HG02840 (cell line): ENCODE results near the gene DGKD.

ENCODE experiments used
- ATAC-seq: cut with Tn5 transposase; IDR thresholded peaks from one replicate; pipeline ENCODE4 v1.9.1; 2021; ENCODE audit warnings: mild to moderate bottlenecking, moderate library complexity, moderate number of reproducible peaks; ENCODE audit not compliant: unreplicated experiment, low FRiP score

DGKD gene, protein sequence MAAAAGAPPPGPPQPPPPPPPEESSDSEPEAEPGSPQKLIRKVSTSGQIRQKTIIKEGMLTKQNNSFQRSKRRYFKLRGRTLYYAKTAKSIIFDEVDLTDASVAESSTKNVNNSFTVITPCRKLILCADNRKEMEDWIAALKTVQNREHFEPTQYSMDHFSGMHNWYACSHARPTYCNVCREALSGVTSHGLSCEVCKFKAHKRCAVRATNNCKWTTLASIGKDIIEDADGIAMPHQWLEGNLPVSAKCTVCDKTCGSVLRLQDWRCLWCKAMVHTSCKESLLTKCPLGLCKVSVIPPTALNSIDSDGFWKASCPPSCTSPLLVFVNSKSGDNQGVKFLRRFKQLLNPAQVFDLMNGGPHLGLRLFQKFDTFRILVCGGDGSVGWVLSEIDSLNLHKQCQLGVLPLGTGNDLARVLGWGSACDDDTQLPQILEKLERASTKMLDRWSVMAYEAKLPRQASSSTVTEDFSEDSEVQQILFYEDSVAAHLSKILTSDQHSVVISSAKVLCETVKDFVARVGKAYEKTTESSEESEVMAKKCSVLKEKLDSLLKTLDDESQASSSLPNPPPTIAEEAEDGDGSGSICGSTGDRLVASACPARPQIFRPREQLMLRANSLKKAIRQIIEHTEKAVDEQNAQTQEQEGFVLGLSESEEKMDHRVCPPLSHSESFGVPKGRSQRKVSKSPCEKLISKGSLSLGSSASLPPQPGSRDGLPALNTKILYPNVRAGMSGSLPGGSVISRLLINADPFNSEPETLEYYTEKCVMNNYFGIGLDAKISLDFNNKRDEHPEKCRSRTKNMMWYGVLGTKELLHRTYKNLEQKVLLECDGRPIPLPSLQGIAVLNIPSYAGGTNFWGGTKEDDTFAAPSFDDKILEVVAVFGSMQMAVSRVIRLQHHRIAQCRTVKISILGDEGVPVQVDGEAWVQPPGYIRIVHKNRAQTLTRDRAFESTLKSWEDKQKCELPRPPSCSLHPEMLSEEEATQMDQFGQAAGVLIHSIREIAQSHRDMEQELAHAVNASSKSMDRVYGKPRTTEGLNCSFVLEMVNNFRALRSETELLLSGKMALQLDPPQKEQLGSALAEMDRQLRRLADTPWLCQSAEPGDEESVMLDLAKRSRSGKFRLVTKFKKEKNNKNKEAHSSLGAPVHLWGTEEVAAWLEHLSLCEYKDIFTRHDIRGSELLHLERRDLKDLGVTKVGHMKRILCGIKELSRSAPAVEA

DNA sequence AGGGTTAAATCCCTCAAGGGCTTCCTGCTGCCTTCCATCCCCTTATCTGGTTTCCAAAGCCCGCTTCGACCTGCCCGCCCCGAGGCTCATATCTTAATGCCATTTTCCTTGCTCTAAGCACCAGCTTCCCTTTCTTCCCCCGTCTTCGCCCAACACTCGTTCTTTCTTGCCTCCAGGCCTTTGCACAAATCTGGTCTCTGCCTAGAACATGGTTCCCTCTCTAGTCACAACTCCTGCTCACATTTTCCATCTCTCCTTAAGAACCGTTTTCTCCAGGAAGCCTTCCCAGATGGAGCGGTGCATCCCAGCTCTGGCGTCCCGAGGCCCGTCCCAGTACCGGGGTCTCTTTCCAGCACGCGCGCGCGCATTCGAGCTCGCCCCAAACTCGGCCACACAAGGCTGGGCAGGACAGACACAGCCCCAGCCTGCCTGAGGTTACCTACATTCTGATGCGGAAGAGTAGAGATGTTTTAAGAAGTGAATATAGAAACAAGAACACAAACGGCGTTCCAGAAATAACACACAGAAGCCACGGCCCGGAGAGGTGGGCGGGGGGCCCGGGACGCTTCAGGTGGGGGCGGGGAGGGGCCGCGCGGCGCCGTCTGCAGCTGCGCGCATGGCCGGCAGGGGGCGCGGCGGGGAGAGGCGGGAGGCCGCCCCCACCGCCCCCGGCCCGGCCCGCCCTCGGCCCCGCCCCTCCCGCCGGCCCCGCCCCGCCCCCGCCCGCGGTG lies at the start of gene DGKD:
TSS of gene DGKD (plus strand) at position 726 of the 731 bp plus-strand sequence. CDS start 25 bp downstream, outside the sequence.
- peak; percentile 44 for ATAC-seq

DNA sequence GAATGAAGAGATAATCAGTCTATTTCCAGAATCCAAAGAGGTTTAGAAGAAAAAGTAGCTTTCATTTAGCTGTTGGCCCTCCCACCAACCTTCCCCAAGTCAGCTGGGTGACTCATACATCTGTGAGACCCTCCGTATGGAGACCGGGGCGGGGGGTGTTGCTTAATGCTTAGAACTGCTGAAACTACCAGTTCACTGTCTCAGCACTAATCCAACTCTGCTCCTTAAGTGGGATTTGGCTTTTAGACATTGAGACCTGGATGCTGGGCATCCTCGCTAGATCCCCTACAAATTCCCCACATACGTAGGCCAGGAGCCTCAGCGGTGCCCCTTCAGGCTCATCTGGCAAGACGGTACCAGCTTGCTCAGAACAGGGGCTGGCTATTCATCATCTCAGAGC lies 46.7 kb upstream of the DGKD start, which contains the start of gene SAG:
TSS of gene SAG (plus strand) at position 252 of the 400 bp plus-strand sequence. CDS start 1,374 bp downstream, outside the sequence.
- ATAC-seq: no peak

DNA sequence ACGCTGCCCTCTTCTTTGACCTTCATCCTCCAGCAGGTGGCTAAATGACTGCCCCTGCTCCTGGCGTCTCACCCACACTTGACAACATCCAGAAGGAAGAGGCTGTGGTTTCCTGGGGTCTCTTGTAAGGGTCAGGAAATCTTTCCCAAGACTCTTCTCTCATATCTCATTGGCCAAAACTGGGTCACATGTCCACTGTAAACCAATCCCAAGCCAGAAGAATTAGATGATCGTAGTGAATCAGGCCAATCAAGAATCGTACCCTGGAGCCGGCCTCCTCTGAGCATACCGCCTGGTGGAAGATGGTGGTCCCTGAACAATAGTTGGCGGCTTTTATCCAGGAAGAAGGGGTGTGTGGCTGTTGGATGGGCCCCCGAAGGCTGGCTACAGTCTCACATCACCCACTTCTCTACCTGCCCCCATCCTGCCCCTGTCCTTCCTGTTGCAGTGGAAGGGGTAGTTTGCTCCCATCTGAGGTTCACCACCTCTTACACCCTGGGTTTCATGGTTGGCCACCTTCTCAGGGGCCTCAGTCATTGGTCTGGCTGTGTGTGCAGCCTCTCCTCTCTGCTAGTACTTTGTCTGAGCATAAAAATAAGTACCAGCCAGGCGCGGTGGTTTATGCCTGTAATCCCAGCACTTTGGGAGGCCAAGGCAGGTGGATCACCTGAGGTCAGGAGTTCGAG lies 42.9 kb upstream of the DGKD start:
- no peak for ATAC-seq

DNA sequence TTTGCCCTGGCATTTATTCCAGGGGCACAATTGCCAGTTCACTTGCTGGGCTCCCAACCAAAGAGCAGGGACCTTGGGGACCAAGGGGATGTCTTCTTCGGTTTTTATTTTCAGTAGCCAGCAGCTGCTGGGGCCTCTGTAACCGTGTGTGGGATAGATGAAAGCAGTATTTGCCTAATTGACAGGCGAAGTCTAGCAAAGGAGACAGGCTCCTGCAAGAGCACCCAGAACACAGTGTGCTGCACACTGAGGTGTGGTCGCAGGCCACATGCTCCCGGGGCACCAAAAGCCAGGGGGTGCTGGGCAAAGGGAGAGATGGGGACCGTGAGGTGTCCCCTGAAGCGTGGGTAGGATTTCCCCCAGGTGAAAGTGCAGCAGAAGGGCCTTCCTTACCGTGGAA lies 41.4 kb upstream of the DGKD start:
- ATAC-seq: no peak

DNA sequence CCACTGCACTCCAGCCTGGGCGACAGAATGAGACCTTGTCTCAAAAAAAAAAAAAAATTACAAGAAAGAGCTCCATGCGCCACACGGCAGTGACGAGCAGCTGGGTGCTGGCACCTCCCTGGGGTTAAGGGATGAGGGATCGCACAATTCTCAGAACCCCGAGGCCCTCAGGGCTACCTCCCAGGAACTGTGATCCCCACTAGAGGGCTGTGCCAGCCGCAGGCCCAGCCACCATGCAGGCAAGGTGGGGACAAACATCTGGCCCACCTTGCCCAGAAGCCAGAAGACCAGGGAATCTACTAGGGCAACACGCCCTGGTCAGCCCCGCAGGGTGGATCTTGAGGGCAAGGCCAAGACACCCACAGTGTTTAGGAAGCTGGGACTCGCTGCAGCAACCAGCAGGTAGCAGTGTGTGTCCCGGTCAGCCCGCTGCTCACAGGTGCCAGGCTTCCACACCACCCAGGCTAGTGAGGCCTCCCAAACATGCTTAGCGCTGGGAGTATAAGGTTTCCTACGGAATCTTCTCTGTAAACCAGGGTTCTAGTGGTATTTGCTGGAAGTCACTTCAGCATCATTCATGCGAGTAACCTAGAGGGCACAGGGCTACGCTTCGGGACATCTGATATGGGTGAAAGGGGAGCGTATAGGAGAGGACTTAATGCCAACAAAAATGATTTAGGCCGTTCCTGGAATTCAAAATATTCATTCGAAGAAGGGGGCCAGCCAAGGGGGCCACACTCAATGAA lies 39.9 kb upstream of the DGKD start:
- no peak for ATAC-seq

DNA sequence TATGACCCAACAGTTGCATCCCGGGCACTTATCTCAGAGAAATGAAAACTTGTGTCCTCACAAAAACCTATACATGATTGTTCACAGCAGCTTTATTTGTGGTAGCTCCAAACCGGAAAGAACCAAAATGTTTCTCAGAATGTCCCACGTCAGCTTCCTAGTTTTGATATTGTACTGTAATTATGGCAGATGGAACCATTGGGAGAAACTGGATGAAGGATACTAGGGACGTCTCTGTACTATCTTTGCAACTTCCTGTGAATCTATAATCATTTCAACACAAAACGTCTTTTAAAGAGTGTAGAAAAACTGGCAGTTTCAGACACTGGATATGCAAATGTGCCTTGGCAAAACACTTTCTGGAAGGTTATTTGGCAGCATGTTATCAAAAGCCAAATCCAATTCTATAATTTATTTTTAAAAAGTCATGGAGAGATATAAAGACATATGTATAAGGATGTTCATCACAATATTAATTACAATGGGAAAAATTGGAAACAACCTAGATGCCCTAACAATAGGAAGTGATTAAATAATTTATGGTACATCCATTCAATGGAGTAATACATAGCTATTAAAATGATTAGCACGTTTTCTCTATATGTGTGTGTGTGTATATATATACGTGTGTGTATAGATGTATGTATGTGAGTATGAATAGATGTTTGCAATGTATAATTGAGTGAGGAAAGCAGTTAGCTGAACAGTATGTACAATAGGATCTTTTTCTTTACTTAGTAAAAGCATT lies 36.9 kb upstream of the DGKD start:
- no peak for ATAC-seq

DNA sequence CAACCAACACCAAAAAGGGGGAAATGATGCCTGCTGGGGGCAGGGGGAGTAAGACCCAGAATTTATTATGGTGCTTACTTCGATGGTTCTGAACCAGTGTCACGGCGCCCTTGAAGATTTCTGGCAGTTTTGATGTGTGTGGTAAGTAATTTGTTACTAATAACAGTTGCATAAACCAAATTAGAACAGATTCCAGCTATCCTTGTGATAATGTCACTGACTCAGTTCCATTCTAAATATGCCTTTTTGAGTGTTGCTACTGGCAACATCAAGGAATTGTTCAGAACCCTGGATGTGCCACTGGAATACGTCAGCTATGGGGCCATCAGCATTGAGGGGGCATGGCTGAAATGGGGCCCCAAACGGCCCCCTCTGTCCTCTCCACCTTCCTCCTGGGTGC lies 35.0 kb upstream of the DGKD start:
- no peak for ATAC-seq

DNA sequence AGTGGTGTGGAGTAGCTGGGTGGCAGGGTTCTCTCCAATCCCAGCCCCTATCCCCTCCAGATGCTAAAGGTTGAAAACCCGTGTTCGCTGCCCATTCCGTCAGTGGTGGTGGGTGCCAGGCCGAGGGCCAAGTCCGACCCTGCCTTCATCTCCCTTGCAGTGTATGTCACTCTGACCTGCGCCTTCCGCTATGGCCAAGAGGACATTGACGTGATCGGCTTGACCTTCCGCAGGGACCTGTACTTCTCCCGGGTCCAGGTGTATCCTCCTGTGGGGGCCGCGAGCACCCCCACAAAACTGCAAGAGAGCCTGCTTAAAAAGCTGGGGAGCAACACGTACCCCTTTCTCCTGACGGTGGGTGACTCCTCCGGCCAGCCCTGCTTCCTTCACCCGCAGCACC lies 33.8 kb upstream of the DGKD start:
- no peak for ATAC-seq

DNA sequence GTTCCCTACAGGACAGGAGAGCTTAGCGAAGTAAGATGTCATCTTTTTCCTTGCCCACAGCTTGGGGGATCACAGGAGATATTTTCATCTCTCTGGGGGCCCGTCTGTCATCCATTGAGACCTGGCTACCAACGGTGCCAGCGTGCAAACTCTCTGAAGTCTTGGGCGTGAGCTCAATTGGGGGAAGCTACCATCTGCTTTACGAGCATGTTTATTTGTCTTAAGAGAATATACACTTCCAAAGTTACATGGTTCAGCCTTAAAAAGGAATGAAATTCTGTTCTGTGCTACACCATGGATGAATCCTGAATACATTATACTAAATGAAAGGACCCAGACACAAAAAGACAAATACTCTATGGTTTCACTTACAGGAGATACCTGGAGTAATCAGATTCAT lies 33.1 kb upstream of the DGKD start:
- ATAC-seq: no peak

DNA sequence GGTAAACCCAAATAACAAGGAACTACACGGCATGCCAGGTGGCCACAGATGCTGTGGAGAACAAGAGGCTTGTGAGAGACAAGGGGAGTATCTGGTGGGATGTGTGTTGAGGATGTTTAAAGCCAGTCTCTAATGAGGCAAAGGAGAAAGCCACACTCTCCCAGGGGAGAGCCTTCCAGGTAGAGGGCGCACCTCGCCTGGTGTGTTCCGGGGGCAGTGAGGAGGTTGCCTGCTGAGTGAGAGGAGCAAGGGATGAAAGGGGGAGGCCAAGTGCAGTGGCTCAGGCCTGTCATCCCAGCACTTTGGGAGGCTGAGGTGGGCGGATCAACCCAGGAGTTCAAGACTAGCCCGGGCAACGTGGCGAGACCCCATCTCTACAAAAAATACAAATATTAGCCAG lies 30.4 kb upstream of the DGKD start:
- ATAC-seq: no peak

DNA sequence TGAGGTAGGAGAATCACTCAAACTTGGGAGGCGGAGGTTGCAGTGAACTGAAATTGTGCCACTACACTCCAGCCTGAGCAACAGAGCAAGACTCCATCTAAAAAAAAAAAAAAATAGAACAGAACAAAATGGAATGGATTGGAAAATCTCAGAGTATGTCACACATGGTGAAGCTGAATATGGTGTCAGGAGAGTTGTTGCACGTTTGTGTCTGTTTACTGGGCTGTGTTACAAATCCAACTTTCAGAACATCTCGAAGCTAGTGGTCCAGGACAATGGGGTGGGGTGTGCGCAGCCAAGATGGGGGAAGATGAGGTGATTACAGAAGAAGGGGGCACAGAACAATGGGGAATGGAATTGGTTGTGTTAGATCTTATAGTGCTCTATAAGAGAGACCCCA lies 29.0 kb upstream of the DGKD start:
- no peak for ATAC-seq

DNA sequence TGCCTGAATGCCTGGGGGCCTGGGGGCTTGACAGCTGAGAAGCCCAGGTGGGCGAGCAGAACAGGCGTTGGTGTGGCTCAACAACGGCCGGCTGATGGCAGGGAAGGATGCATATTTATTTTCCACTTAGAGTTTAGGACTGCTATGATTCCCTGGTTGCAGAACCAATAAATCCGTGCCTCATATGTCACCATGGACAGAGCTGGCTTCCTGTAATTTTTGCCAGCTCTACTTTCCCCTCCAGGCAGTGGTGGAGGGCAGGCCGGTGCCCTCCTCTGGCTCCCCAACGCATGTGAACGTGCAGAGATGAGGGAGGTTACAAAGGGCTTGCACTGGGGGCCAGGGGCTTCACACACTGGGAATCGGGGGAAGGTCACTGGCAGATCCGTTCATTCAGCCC lies 28.5 kb upstream of the DGKD start:
- ATAC-seq: no peak

DNA sequence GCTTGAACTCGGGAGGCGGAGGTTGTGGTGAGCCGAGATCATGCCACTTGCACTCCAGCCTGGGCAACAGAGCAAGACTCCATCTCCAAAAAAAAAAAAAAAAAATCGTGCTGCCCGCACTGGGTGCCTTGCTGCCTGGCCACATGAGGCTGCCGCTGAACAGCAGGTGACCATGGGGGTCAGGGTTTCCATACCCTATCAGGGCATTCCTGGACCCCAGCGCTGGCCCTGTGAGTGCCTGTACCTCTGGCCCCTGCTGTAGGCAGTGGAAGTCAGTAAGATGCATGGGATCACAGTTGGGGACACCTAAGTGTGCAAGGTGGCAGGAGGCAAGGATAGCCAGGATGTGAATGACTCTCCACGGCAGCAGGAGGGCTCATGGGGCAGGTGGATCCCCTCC lies 27.8 kb upstream of the DGKD start:
- ATAC-seq: no peak

DNA sequence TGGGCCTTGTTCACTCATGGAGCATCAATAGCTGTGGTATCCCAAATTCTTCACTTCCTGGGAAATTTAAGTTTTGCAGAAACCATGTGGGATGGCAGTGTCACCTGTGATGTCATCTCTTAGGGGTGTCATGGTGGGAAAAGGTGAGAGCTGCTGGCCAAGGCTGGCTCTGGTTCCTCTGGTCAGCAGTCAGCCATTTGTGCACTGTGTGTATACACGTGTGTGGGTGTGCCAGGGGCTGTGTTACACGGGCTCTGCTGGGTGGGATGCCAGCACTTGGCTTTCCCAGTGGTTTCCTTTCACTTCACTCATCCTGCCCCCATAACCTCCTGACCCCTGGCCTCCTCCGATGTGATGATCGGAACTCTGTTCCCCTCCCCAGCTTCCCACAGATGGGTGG lies 25.4 kb upstream of the DGKD start:
- no peak for ATAC-seq

DNA sequence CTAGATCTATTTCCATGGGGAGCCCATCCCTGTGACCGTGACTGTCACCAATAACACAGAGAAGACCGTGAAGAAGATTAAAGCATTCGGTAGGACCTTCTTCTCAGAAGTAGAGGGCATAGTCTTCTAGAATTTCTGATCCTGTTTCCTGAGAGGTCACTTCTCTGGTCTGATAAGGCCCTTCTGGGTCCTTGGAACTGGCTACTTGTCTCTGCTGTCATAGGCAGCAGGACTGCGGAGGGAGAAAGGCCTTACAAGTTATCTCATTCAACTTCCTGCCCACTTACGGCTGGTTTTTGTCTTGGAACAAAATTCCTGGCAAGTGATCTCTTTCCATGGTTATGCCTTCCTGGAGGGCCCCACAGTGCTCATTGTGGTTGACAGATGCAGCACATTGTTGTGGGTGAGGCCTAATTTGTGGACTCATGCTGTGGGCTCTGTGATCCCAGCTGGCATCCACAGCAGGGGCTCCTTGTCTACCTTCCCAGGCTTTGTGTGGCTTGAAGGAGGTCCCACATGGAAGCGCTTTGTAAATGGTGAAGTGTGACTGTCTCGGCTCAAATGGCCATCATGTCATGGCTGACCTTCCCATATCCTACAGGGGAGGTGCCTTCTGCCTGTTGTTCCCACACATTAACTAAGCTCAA lies 24.7 kb upstream of the DGKD start:
- ATAC-seq: no peak

DNA sequence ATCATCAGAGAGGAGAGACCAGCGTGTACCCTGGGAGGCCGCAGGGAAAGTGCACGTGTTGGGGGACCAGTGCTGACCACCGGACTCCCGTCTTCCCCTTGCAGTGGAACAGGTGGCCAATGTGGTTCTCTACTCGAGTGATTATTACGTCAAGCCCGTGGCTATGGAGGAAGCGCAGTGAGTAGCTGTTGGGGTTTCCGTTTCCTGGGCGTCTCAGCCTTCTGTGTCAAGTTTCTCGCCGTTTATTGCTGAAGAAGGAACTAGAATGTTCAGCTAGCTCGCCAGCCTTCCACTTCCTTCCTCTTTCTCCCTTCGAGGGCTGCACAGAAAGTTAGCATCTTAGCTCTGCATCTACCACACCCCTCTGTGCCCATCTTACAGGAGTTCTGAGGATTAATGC lies 22.8 kb upstream of the DGKD start:
- peak; percentile 87 for ATAC-seq

DNA sequence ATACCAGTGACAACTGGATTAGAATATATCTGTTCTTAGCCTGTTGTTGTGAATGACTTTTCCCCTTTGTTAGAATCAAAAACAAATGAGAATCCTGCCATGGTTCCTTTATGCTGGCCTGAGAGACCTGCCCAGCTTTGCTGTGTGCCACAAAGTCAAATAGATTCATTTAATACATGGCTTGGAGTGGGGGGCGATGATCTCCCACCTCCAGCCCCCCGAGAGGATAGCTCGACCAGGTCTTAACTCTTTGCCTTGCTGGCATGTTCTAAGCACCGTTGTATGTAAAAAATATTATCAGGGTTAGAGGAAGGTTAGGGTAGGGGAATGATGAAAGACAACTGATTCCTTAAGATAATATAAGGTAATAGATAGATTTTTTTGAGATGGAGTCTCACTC lies 22.2 kb upstream of the DGKD start:
- ATAC-seq: no peak

DNA sequence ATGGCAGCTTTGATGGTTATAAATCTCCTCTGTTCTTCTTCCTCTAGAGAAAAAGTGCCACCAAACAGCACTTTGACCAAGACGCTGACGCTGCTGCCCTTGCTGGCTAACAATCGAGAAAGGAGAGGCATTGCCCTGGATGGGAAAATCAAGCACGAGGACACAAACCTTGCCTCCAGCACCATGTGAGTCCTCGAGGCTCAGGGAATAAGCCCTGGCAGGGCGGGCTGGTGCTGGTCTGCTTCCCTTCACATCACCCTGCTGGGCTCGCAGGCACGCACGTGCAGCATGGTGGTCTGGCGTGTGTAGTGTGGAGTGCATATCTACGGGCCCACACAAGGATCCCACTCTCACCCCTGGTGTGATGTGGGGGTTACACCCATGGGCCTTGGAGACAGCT lies 19.4 kb upstream of the DGKD start:
- ATAC-seq: no peak
